ENCODE data around the gene CDK15.

Gene CDK15

DNA sequence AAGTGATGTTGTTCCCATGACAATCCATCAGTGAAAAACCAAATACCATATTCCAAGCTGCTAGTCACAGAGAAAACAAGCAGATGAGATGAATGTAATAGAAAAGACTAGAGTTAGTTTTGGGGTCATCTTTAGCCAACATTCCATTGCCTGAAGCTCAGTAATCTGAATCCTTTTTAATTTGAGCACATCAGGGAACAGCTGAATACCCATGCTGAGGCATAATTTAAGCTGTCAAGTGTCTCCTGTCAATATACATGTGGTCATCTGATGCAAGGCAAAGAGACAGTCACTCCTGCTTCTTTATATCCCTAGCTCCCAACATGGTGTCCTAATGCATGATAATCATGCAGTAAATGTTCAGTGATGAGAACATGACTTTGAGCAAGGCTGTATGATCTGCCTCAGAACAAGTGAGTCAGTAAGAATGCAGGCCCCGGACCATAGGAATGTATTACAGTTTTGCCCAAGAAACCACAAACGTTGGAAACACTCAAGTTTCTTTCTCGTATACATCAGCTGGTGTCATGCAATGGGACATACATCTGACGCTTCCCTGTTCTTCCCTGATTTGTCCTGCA is 48.0 kb downstream of the CDK15 start:
- in situ Hi-C loops (cut with HindIII; ENCODE audit: low pct_ligation_motif_present, low pct_unique_long_range_greater_than_20kb, low sequenced_read_pairs): no loop called here
- peak; percentile 95 for DNase-seq

DNA sequence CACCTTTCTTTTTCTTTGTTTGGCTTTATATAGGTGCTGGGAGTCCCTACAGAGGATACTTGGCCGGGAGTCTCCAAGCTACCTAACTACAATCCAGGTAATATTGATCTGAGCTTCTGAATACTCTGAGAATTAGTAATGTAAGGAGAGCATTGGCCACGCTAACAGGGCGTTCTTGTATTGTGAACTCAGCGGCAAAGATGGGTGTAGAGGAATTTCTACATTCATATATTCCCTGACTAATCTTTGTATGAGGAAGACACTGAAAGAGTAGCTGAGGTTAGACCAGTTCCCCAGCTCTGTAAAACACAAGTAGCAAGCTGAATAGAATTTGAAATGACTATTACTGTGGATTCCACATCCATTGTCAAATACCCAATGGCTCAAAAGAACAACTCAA is 48.5 kb downstream of the CDK15 start:
- in situ Hi-C loops (cut with HindIII; ENCODE audit: low pct_ligation_motif_present, low pct_unique_long_range_greater_than_20kb, low sequenced_read_pairs): no loop called here
- DNase-seq: peak; percentile 14

DNA sequence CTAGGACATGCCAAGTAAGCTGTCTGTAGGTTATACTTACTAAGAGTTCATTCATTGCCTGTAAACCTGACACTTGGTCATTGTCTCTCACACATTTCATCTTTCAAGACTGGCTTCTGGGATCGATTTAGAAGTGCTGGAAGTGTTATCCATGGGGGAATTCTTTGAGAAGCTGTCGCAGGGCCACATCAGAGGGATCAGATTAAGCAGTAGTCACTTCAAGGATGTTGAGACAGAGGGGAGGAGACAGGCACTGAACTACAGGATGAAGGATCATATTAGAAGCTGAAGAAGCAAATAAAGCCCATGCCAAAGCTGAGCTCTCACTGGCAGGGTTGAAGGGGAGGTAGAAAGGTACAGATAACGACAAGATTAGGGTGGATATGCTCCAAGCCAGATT is 49.0 kb downstream of the CDK15 start:
- no peak for DNase-seq
- in situ Hi-C loops (cut with HindIII; ENCODE audit: low pct_ligation_motif_present, low pct_unique_long_range_greater_than_20kb, low sequenced_read_pairs): no loop called here

DNA sequence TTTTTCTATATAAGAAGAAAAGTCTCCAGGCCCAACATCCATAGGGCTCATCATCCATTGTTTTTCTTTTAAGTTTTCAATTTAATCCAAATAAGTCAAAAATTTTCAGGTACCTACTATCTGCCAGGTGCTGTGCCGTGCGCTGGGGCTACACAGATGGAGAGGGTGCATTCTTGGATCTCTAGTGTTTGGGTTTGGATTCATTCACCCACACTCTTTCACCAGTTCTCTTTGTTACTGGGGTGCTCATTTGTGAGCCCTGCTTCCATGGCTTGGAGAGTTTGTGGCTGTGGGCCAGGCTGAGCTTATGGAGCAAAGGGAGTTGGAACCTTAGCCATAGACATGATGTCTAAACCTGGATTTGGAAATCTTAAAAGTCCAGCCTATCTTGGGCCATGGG is 51.0 kb downstream of the CDK15 start:
- in situ Hi-C loops (cut with HindIII; ENCODE audit: low pct_ligation_motif_present, low pct_unique_long_range_greater_than_20kb, low sequenced_read_pairs): no loop called here
- DNase-seq: no peak

DNA sequence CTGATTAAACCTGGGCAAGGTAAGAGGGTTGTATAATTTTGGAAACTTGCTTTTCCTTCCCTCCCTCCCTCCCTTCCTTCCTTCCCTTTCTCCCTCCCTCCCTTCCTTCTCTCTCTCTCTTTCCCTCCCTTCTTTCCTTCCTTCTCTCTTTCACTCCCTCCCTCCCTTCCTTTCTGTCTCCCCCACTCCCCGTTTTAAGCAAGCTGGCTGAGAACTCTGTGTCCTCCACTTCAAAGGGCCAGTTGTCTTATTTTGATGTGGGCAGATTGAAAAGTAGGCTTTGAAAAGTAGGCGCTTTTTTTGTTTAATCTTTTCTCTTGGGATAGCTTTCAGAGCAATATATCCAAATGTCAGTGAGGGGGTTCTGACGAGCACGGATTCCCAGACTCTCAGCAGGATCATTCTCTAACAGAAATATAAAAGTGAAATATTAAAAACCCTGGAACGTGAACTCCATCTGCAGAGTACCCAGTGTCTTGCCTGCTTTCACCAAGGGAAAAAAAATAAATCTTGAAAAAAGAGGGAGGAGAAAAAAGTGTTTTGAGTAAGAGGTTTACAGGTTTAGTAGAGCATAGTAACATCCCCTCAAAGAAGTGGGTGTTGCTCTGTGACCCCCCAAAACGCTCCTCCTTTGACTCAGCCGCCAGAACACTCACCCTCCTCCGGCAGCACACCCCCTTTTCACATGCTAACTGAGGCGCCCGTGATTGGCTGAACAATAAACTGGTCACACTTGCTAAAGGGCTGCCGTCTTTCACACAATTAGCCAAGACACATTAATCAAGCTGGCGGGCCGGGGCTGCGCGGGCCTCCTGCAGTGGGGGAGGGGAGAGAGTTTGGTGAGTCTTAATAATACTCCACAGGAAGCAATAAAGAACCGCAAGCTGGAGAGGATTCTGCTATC is 52.2 kb downstream of the CDK15 start:
- in situ Hi-C loops (cut with HindIII; ENCODE audit: low pct_ligation_motif_present, low pct_unique_long_range_greater_than_20kb, low sequenced_read_pairs): no loop called here
- no peak for DNase-seq

DNA sequence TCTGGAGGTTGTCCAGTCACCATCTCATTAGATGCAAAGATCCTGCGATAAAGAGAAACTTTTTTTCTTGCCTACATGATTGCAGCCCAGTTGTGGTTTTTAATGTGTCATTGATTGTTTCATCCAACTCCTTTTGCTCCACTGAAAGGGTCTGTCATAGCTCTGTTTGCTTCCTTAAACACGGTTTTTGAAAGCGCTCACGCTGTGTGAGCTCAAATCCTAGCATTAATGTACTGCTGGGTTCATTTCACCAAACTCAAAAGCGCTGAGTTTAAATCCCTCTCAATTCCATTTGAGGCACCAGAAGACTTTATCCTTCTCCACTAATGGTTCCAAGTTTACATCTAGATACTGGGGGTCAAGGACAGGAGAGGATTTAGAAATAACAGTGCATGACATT is 53.6 kb downstream of the CDK15 start:
- no peak for DNase-seq
- in situ Hi-C loops (cut with HindIII; ENCODE audit: low pct_ligation_motif_present, low pct_unique_long_range_greater_than_20kb, low sequenced_read_pairs): no loop called here

DNA sequence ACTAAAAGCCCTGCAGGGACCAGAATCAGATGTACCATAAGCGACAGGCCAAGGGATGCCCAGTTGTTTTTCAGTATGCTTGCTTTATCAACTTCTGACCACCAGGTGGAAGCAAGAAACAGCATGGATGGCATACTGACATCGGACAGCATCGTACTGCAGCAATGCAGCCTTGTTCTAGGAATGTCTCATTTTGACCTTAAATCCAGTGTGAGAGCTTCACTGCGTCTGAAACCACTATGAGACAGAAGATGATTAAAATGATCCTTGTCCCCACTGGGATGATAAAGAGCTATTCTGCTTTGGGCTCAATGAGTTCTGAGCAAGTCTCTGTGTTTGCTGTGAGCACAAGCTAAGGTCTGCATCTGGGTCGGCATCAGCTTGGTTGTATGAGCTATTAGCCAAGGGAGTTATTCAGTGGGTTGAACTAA is 54.3 kb downstream of the CDK15 start:
- DNase-seq: peak; percentile 76
- in situ Hi-C loops (cut with HindIII; ENCODE audit: low pct_ligation_motif_present, low pct_unique_long_range_greater_than_20kb, low sequenced_read_pairs): no loop called here

DNA sequence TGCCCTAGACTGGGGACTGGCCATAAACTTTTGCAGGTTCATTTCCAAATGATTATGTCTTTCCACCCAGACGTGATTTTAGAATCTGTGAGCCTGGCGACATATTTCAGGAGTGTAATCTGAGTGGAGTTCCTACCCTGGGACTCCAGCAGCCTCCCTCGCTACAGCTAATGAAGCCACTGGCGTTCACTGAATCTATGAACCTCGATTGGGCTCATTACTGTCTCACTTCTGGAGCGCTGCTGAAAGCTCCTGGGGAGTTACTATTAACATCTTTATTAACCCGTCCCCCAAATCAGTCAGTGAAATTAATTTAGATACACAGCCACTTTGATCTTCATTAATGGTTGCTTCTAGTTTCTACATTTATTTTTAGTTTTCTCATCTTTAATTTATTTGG is 56.5 kb downstream of the CDK15 start:
- in situ Hi-C loops (cut with HindIII; ENCODE audit: low pct_ligation_motif_present, low pct_unique_long_range_greater_than_20kb, low sequenced_read_pairs): no loop called here
- DNase-seq: no peak

DNA sequence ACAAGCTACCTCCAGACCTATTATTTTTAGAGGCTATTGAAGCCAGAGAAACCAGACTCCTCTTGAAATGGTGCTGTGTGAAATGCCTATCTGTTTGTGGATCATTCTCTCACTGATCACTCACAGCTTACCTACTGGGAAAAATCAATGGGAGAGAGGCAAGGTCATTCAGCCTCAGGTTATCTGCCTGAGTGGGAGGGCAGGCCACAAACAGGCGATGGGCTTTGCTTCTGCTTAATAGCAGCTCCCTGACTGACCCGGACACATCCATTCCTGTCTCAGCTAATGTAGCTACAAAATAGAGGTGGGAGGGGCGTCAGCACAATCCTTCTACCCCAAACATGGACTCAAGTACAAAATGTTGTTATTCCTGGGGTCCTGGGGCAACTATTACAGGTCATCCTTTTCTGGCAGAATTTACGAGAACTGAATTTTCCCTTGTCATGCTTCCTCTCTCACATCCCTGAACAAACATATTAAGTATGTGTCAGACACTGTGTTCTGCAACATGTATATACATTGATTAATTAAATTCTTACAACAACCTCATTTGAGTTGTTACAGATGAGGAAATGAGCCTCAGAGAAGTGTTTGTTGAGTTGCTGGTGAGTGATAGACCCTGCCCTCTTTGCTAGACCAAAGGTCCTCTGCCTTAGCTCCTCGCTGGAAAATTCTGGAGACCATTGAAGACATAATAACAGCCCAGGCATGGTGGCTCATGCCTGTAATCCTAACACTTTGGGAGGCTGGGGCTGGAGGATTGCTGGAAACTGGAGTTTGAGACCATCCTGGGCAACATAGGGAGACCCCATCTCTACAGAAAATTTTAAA is 60.5 kb downstream of the CDK15 start:
- in situ Hi-C loops (cut with HindIII; ENCODE audit: low pct_ligation_motif_present, low pct_unique_long_range_greater_than_20kb, low sequenced_read_pairs): no loop called here
- no peak for DNase-seq

DNA sequence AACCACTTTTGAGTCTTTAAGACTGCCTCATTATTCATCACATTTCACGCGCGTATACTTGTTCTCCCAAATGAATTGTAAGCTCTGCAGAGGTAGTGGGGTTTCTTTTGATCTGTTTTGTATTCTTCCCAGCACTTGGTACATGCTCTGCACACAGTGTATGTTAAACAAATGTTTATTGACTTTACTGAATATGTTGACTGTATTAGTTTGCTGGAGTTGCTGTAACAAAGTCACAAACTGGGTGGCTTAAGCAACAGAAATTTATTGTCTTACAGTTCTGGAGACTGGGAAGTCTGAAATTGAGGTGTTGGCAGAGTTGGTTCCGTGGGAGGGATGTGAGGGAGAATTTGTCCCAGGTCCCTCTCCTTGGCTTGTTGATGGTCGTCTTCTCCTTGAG is 65.1 kb downstream of the CDK15 start:
- DNase-seq: no peak
- in situ Hi-C loops (cut with HindIII; ENCODE audit: low pct_ligation_motif_present, low pct_unique_long_range_greater_than_20kb, low sequenced_read_pairs): no loop called here

DNA sequence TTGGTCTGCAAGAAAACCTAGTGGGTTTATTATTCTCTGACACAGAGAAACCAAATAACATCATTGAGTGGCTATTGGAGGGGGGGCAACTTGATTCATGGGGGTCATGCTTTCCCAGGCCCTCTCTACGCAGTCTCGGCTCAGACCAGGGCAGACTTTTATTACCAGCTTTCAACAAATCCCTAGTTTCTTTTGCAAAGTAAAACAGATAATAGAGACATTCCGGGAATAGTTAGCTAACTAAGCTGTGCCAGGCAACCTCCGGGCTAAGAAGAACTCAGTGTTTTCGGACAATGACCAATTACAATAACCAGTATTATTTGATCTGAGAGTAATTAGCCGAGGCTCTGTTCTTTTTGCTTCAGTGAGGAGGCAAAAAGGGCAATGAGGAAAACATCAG is 66.3 kb downstream of the CDK15 start:
- no peak for DNase-seq
- in situ Hi-C loops (cut with HindIII; ENCODE audit: low pct_ligation_motif_present, low pct_unique_long_range_greater_than_20kb, low sequenced_read_pairs): no loop called here

DNA sequence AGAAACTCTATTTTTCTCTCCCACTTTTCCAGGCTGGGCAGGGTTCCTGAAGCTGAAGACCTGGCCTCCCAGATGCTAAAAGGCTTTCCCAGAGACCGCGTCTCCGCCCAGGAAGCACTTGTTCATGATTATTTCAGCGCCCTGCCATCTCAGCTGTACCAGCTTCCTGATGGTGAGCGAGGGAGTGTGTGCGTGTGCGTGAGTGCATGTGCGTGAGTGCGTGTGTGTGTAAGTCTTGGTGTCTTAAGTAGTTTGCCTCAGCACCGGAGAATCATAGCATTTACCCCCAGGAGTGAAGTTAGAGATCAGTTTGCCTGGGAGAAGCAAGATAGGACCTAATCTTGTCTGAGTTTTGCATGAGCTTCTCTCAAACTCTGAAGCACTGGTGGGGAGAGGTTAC is 73.7 kb downstream of the CDK15 start:
- DNase-seq: no peak

DNA sequence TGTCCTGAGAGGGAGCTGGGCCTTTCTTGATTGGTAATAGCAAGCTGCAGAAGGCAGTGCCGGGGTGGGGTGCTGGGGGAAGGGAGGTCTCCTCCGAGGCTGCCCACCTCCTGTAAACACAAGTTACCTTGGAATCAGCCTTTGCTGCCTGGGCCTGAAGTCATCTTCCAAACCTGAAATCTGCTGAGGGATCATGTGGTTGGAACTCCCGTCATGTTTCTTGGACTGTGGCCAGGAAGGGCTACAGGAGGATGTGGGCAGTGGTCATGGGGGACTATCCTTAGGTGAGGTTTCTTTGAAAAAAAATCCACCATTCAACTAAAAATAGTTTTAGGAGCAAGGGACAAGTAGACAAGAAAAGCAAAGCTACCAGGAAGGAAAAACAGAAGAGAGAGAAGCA is 74.2 kb downstream of the CDK15 start:
- no peak for DNase-seq
- in situ Hi-C loops (cut with HindIII; ENCODE audit: low pct_ligation_motif_present, low pct_unique_long_range_greater_than_20kb, low sequenced_read_pairs): no loop called here

More for the DNA sequence above, 73.7 kb downstream of the CDK15 start:
- in situ Hi-C loops (cut with HindIII; ENCODE audit: low pct_ligation_motif_present, low pct_unique_long_range_greater_than_20kb, low sequenced_read_pairs): no loop called here

DNA sequence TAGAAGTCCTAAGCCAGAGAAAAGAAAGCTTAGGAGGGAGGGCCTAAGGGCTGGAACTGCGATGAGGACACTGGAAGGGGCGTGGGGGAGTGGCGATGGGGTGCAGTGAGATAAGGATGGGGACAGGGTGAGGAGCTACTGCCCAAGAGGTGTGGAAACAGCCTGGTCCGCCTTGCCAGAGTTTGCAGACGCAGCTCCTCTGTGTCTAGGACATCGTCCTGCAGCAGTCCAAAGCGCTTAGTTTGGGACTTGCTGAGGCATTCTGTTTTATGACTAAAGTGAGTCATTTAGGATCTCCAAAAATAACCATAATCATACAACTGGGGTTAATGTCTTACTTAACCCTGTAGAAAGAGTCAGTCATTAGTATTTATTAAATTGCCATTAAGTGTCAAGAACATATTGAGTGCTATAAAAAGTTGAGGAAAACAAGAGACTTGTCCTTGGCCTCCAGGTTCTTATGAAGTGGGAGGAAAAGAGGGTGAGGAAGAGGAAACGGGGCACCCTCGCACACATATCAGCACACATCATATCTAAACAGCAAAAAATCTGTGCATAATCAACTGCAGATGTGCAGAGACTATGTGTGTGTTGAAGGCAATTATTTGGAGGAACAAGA is 74.8 kb downstream of the CDK15 start:
- no peak for DNase-seq
- in situ Hi-C loops (cut with HindIII; ENCODE audit: low pct_ligation_motif_present, low pct_unique_long_range_greater_than_20kb, low sequenced_read_pairs): no loop called here

DNA sequence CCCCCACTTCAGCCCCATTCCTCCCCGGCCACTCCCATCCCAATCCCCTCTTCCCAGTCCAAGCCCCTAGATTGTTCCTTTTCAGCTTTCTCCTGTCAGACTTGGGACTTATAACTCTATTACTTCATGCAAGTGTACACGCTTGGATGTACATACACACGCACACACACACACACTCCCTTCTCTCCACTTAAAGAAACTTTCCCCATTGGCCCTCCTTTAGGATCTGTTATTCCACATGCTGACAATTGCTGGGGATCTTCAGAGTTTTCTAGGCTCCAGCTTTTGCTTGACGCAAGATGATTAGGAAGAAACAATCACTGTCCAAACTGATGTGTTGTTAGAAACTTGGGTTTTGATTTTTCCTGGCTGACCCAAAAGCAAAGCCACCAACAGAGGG is 75.4 kb downstream of the CDK15 start:
- in situ Hi-C loops (cut with HindIII; ENCODE audit: low pct_ligation_motif_present, low pct_unique_long_range_greater_than_20kb, low sequenced_read_pairs): no loop called here
- DNase-seq: no peak

DNA sequence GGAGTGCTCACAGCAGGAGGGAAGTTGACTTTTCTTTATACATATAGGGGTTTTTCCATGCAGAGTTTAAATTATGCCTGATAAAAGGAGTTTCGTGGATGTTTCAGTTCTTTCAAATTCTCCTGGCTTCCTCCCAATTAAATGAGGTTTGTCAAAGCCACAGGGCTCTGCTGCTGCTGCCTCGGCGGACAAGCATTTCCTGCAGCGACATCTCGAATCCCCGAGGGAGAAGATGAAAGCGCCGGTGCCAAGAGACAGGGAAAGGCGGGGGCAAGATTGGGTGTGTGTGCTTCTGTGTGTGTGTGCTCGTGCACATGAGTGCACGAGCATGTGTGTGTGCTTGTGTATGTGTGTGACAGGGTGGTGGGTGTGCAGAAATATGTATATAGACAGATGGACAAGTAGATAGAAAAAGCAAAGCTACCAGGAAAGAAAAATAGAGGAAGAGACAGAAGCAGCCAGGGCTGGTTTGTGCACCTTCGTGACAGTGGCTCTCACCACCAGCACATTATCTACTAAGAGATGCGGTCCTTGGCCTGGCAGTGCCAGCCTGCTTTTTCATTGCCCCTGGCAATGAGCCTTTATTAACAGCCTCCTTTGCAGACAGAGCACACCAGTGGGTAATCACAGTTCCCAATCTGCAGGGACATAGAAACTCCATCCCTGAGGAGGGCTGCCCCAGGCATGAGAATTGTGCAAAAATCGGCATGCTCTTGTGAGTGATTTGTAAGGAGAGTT is 76.2 kb downstream of the CDK15 start:
- in situ Hi-C loops (cut with HindIII; ENCODE audit: low pct_ligation_motif_present, low pct_unique_long_range_greater_than_20kb, low sequenced_read_pairs): no loop called here
- peak; percentile 17 for DNase-seq

DNA sequence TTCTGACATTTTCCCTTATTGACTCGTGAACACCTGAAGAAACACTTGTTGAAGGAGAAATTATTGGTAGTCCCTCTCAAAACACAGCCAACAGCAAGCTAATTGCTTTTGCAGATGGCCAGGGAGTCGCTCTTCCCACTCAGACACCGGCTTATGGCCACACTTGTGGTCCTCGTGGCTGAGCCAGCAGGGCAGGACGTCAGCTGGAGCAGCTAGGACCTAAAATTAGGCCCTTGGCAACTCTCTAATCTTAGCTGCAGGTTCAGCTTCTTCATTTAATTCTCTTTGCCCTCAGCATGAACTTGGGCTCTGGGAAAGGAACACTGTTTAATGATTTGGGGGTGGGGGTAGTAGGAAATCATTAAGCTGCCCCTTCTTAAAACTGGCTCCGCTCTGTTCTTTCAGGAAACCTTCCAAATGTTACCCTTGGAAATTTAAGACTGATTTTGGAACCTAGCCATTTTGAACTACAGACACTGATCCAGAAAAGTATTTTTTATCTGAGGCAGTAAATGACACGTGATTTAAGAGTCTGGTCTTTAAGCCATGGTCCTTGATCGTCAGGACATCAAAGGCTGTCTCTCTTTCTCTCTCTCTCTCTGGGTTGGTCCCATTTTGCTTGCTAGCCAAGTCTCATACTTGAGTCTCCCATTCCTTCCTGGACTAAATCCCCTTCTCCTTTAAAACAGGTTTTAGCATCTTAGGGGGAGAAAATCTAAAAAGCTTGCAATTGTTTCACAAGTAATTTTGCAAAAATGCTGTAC is 77.5 kb downstream of the CDK15 start:
- in situ Hi-C loops (cut with HindIII; ENCODE audit: low pct_ligation_motif_present, low pct_unique_long_range_greater_than_20kb, low sequenced_read_pairs): no loop called here
- DNase-seq: no peak

DNA sequence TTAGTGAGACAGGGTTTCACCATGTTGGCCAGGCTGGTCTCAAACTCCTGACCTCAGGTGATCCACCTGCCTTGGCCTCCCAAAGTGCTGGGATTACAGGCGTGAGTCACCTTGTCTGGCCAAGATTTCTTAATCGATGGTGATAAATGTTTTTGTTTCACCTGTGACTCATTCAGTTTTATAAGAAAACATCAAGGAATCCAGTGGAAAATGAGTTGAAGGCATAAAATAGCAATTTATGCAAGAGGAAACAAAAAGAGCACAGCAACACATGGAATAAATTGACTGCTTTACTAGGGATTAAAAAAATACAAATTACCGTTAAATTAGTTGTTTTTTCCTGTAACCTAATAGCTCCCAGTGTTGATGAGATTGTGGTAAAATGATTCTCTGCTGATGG is 80.2 kb downstream of the CDK15 start:
- DNase-seq: no peak

More for the DNA sequence above, 80.2 kb downstream of the CDK15 start:
- in situ Hi-C loops (cut with HindIII; ENCODE audit: low pct_ligation_motif_present, low pct_unique_long_range_greater_than_20kb, low sequenced_read_pairs): no loop called here
